Stimulated activated CD4-positive, alpha-beta T cell treated with anti-CD3 and anti-CD28 coated beads, TNF-alpha, amount 100 ng/mL, for 24 hours (primary cell): Measurements from ENCODE around the gene ANKRD31.

ENCODE experiments used
- DNase-seq, 3 experiments: peaks; one replicate each; pipeline ENCODE4 v3.0.0-alpha.2; 2020; ENCODE audit warnings: low read depth in 3 of 3

Gene ANKRD31

GRCh38 chr5:75058986-75059535 is 177.6 kb downstream of the ANKRD31 start:
- no peak for DNase-seq

DNA sequence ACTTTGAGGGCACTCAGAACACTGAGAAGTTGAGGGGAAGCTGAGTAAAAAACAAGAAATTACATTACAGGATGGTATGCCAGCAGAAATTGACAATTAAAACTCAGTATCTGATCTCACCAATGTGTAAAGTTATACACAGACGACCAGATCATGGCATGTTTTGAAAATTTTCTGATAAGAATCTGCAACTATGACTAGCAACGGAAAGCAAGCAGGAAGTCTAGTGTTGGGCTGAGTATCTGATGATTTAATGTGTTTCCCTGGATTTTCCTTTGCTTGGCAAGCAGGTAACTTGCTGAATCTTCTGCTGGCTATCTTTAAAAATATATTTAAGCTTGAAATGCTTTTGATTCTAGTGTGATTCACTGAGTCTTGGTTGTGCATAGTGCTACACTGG is 179.1 kb downstream of the ANKRD31 start:
- DNase-seq: no peak

DNA sequence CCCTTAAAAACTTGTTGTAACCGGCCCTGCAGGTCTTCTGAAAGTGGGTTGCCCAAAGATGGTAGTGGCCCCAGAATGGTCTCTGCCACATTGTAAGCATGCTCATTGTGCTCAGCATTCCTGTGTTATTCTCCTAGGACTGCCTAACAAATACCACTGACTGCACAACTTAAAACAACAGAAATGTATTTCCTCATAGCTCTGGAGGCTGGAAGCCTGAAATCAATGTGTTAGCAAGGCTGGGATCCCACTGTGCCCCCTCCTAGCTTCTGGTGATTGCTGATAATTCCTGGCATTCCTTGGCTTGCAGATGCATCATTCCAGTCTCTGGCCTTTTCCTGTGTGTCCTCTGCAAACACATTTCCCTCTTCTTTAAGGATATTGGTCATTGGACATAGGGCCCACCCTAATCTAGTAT is 180.9 kb downstream of the ANKRD31 start:
- DNase-seq: no peak

- DNase-seq: no peak
These were observed 182.3 kb downstream of the ANKRD31 start for GRCh38 chr5:75054134-75054930.

DNA sequence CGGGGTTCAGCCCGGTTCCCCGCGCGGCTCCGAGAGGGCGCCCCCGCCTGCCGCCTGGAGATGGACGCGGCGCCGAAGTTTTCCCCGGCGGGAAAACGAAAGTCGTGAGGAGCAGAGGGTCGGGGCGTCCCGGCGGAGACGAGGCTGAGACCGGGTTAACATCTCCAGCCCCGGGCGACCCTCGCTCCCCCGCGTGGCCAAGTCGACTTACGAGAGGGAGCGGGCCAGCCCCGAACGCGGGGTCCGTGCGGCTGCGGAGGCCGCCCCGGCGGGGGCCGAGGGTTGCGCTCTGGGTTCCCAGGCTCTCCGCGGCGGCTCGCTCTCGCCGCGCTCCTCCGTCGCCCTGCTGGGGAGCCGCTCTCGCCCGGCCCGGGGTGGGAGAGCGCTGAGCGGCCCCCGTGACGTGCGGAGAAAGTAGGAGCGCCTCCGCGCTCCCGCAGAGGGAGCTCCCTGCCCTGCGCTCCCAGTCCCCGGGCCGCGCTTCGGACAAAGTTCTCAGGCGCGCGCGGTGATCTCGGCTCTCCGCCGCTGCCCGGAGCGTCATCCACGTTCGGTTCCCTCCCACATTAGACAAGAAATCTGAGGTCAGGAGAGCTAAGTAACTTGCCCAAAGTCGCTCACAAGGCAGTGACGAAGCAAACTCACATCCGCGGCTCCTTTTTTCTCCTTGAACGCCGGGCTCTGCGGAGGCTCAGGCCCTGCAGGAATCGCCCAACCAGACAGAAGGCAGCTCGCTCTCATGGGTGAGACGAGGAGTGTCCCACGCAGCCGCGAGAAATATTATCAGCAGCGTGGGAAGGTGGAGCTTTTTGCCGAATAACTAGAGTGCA is 183.2 kb downstream of the ANKRD31 start:
- peak in 2 of 3 experiments; percentile 27 to 47 for DNase-seq

- no peak for DNase-seq
These were observed 183.7 kb downstream of the ANKRD31 start for GRCh38 chr5:75053054-75053303.

DNA sequence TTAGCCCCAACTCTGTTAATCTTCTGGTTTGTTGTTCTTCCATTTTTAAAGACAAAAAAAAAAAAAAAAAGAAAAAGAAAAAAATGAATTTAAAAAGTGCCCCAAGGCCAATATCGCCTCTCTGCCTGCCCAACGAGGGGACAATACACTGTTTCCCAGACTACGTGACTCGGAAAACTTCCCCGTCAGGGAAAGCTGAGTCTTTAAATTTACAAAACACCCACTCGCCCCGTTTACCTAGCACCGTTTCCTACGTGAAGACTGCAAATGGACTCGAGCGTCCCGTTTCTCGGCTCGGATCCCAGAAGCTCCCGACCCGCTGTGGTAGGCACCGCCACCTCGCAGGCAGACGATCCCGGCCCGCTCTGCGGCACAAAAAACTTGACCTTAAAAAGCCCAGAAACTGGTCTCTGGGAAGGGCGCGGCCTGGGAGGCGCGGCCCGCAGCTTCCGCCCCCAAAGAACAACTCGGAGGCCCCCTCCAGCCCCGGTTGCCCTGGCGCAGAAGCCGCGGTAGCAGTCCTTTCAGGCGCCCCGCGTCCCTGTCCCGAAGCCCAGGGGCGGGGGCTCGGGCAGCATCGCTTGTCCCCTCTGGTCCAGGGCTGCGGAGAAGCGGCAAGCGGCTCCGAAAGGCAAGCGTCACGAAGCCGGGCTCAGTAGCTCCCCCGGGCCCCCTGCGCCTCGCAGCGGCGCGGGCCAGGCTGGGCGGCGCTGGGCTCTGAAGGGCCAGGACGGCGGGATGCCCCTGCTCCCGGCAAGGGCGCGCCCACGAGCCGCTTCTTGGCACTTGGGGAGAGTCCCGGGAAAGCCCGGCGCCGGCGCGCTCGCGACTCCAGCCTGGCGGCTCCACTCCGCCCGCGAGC is 184.3 kb downstream of the ANKRD31 start, which contains the start of gene GCNT4:
TSS of gene GCNT4 (minus strand) at position 367 of the 862 bp plus-strand sequence. CDS start 22,521 bp downstream, outside the sequence.
- peak in 1 of 3 experiments; percentile 53 for DNase-seq

DNA sequence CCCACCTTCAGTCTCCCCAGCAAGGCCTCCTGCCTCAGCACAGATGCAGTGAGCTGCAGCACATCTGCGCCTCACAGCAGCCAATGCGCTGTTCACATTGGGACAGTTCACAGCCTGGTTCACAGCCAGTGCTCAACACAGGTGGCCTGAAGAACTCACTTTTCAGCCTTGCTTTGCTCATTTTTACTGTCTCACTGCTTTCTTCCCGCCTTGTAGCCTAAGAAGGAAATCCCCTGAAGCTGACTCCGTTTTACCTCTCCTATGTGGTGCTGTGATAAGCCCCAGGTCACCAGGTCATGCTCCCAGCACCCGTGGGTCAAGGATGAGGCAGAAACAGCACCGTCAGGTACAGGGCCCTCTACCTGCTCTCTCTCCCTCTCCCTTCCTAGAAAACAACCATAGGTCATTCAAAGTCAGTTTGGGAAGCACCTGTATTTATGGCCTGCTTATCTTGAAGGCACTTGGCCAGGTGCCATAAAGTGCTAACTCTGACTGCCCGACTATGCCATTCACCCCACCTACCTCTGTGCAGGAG is 185.4 kb downstream of the ANKRD31 start:
- peak in 1 of 3 experiments; percentile 22 for DNase-seq

DNA sequence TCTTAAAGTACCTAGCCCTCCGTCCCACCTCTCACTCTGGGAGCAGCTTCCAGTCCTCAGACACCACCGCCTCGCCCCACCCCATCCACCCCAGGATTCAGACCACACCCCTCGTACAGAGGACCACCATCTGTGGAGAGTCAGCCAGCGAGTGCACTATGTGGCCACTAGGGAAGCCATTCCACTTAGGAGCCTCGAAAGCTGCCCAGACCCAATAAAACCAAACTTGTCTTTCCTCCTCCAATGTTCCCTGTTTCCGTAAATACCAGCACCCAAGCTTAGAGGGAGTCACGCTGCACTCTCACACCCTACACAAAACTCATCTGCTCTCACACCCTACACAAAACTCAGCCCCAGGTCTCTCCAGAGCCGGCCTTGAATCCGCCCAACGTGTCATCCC is 186.3 kb downstream of the ANKRD31 start:
- peak in 1 of 3 experiments; percentile 19 for DNase-seq

GRCh38 chr5:75049456-75050351 is 187.0 kb downstream of the ANKRD31 start:
- DNase-seq: peak; percentile 37 to 60 (median 53)

GRCh38 chr5:75048457-75048953 is 188.2 kb downstream of the ANKRD31 start:
- DNase-seq: no peak

- DNase-seq: no peak
These were observed 189.3 kb downstream of the ANKRD31 start for GRCh38 chr5:75047356-75047755.

- no peak for DNase-seq
These were observed 190.1 kb downstream of the ANKRD31 start for GRCh38 chr5:75046366-75047142.

- no peak for DNase-seq
These were observed 191.6 kb downstream of the ANKRD31 start for GRCh38 chr5:75045071-75045470.

DNA sequence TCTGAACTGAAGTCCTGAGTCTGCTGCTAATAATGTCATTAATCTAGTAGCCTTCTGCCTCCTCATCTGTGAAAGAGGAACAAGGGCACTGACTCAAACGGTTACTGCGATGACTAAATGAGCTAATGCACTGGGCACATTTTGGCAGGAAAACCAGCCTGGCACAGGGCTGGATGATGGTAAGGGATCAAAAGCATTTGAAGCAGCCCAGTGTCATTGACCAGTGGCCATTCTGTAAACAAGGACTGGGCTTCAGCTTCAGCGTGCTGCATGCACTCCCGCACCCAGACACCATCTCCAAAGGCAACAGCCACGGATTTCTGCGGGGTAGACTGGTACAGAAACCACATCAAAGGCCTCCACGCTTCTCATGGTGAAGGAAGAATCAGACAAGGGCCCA is 192.3 kb downstream of the ANKRD31 start:
- DNase-seq: no peak

GRCh38 chr5:75043633-75044264 is 192.9 kb downstream of the ANKRD31 start:
- DNase-seq: no peak

GRCh38 chr5:75042522-75042921 is 194.2 kb downstream of the ANKRD31 start:
- DNase-seq: no peak

DNA sequence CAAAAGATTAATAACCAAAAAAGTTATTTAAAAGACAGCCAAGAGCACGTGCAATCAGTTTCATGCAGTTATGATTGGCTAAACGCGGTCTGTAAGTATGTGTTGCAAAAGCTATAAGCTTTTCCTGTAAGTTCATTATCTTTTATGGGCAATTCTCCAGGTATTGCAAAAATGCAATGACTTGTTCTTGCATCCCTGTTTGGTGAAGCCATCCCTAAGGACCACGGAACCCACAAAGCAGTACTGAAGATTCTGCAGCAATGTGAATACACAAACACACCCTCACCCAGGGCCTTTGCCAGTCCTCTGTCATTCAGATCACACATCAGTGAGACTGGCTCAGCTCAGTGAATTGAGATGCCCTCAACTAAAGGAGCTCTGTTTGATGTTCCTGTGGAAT is 195.7 kb downstream of the ANKRD31 start:
- DNase-seq: no peak

GRCh38 chr5:75037106-75037505 is 199.6 kb downstream of the ANKRD31 start:
- DNase-seq: peak in 1 of 3 experiments; percentile 48
